Measurements from ENCODE around the gene KSR1.

DNA sequence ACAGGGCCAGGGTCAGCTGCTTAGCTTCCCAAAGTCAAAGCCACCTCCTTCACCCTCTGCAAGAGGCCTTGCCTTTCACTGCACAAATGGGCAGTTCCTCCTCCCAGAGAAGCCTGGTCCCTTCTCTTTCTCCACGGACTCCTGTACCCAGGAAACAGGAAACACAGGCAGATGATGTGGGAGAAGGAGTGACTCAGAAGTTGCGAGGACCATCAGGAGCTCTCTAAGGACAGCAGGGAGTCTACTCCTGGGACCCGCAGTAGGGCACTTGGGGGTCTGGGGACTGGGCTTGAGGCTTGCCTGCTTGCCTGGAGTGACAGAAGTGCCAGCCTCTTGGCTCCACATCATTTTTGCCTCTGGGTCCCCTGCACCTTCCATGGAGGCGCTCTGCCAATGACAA lies 47.4 kb upstream of the KSR1 start:
- TF ChIP-seq, protein P1, sequence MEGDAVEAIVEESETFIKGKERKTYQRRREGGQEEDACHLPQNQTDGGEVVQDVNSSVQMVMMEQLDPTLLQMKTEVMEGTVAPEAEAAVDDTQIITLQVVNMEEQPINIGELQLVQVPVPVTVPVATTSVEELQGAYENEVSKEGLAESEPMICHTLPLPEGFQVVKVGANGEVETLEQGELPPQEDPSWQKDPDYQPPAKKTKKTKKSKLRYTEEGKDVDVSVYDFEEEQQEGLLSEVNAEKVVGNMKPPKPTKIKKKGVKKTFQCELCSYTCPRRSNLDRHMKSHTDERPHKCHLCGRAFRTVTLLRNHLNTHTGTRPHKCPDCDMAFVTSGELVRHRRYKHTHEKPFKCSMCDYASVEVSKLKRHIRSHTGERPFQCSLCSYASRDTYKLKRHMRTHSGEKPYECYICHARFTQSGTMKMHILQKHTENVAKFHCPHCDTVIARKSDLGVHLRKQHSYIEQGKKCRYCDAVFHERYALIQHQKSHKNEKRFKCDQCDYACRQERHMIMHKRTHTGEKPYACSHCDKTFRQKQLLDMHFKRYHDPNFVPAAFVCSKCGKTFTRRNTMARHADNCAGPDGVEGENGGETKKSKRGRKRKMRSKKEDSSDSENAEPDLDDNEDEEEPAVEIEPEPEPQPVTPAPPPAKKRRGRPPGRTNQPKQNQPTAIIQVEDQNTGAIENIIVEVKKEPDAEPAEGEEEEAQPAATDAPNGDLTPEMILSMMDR (conservative IDR thresholded peaks at IDR 0.05; ENCODE audit: low read depth, low read length), result no peak
- TF ChIP-seq EZH2 (IDR thresholded peaks at IDR 0.05; ENCODE audit: borderline replicate concordance, low read depth, low read length, poor library complexity, severe bottlenecking), result no peak
